Sigmoid colon (tissue), 7 donors: ENCODE results near the gene EIF3L. TPM values are rescaled to one million over a fixed set of nuclear protein-coding genes. Genes with fewer than 3 reads are reported as not detected.

Source experiments
- DNase-seq: peaks from one replicate; pipeline ENCODE4 v3.0.0-alpha.2; 2019
- H3K27ac ChIP-seq, 4 donors: fragments of 200-600 bp; sonication (generic); one replicate each; pipeline ENCODE4 v1.5.1; 2016 to 2019; ENCODE audit warnings: mild to moderate bottlenecking in 1 of 4
- H3K27me3 ChIP-seq, 3 donors: fragments of 200-600 bp; sonication (generic); one replicate each; pipeline ENCODE4 v1.5.1; 2019; ENCODE audit warnings: mild to moderate bottlenecking in 1 of 3
- H3K36me3 ChIP-seq, 4 donors: fragments of 200-600 bp; sonication (generic); one replicate each; pipeline ENCODE4 v1.5.1; 2016 to 2019
- H3K4me1 ChIP-seq, 4 donors: fragments of 200-600 bp; sonication (generic); one replicate each; pipeline ENCODE4 v1.5.1; 2017 to 2019
- H3K4me3 ChIP-seq, 4 donors: fragments of 200-600 bp; sonication (generic); one replicate each; pipeline ENCODE4 v1.5.1; 2017 to 2019; ENCODE audit warnings: mild to moderate bottlenecking in 2 of 4, moderate library complexity in 1 of 4
- H3K9me3 ChIP-seq, 4 donors: fragments of 200-600 bp in 3 of 4; sonication (generic) in 3 of 4; one replicate each; pipeline versions ENCODE4 v1.5.1 to v1.6.1; 2013 to 2019
- CTCF ChIP-seq, 4 experiments: fragments of 450-650 bp in 3 of 4; fragments of 200-600 bp in 1 of 4; IDR thresholded peaks; one replicate each; pipeline ENCODE4 v1.5.1; 2016 to 2019; ENCODE audit warnings: antibody characterized with exemption in 4 of 4, mild to moderate bottlenecking in 3 of 4, moderate library complexity in 2 of 4
- EP300 ChIP-seq, 4 donors: sonication (generic); formaldehyde crosslinking; IDR thresholded peaks; one replicate each; pipeline ENCODE4 v1.6.1; 2017; ENCODE audit warnings: antibody characterized with exemption in 4 of 4
- POLR2A ChIP-seq, 2 donors: fragments of 450-650 bp; IDR thresholded peaks; one replicate each; pipeline ENCODE4 v1.6.1; 2016; ENCODE audit warnings: antibody characterized with exemption in 2 of 2, mild to moderate bottlenecking in 2 of 2, moderate library complexity in 2 of 2
- POLR2AphosphoS5 ChIP-seq, 4 donors: sonication (generic); formaldehyde crosslinking; IDR thresholded peaks; one replicate each; pipeline ENCODE4 v1.6.1; 2017; ENCODE audit warnings: antibody characterized with exemption in 4 of 4
- WGBS, 2 donors: extraction: QIAGEN DNeasy Blood & Tissue Kit; methylation state at CpG; one replicate each; pipeline ENCODE4 v1.1.7; 2013; 5-methylcytosine and 5-hydroxymethylcytosine counted together
- intact Hi-C: fragments of 100-400 bp; cut with DNase I; formaldehyde crosslinking; loops from one replicate; pipeline ENCODE4 v1.15.1; 2023
- polyA plus RNA-seq, 3 donors: library from polyadenylated mRNA; stranded (reverse); fragments of 200-250 nt; gene quantifications; one replicate each; pipeline ENCODE4 v1.2.3, GENCODE V29; 2013
- total RNA-seq, 4 donors: library from RNA; depleted of rRNA; stranded (reverse); fragments of >200 nt; gene quantifications; one replicate each; pipeline ENCODE4 v1.1.0, GENCODE V29; 2016
- donor health status: healthy with polysubstance abuse.
- donor health status: Bipolar disorder and iron deficiency.
- donor health status: healthy.

Gene EIF3L
- total and polyA plus RNA-seq, 7 donors: 198 to 628 (median 366) TPM

GRCh38 chr22:37930270-37930951 is 81.2 kb downstream of the EIF3L start:
- Histone ChIP-seq H3K4me3 (no peak overlapping the region), H3K36me3 (peaks cover 52 to 82% (median 67%) of the 10 kb centered on the region in 4 donors), H3K27me3 (no peaks in the 10 kb centered on the region), H3K27ac (peak overlapping the region; percentile 63 to 97 (median 80)), H3K9me3 (no peaks in the 10 kb centered on the region), H3K4me1 (peaks cover 0 to 75% (median 65%) of the 10 kb centered on the region in 4 donors)
- intact Hi-C loops: no loop called here
- DNase-seq: no peak
- TF ChIP-seq CTCF (IDR thresholded peaks at IDR 0.05) (peak; percentile 15 to 60 (median 36)), EP300 (IDR thresholded peaks at IDR 0.05) (no peak), POLR2AphosphoS5 (IDR thresholded peaks at IDR 0.05) (peak in 1 of 4 donors; percentile 21)
- 87 to 88% methylated on average over 11 of the region's 11 CpGs for WGBS, 2 donors

GRCh38 chr22:37930952-37931440 is 81.8 kb downstream of the EIF3L start:
- Histone ChIP-seq H3K36me3 (peaks cover 47 to 82% (median 64%) of the 10 kb centered on the region in 4 donors), H3K27me3 (no peaks in the 10 kb centered on the region), H3K9me3 (no peaks in the 10 kb centered on the region), H3K27ac (peak overlapping the region; percentile 63 to 97 (median 80)), H3K4me3 (no peak overlapping the region), H3K4me1 (peaks cover 0 to 69% (median 60%) of the 10 kb centered on the region in 4 donors)
- TF ChIP-seq POLR2AphosphoS5 (IDR thresholded peaks at IDR 0.05) (no peak), EP300 (IDR thresholded peaks at IDR 0.05) (no peak), POLR2A (IDR thresholded peaks at IDR 0.05) (no peak), CTCF (IDR thresholded peaks at IDR 0.05) (peak in 1 of 4 experiments; percentile 7)
- no peak for DNase-seq
- intact Hi-C loops: no loop called here
- whole genome bisulfite sequencing, 2 donors: 62 to 85% methylated on average over 2 of the region's 2 CpGs

- peaks cover 0 to 63% (median 55%) of the 10 kb centered on the region in 4 donors for H3K4me1 ChIP-seq
- H3K9me3 ChIP-seq: no peaks in the 10 kb centered on the region
- no peaks in the 10 kb centered on the region for H3K27me3 ChIP-seq
- DNase-seq: no peak
- H3K36me3 ChIP-seq: peaks cover 39 to 82% (median 57%) of the 10 kb centered on the region in 4 donors
- WGBS, 2 donors: 83 to 97% methylated on average over 6 of the region's 6 CpGs
- TF ChIP-seq EP300 (IDR thresholded peaks at IDR 0.05): no peak
- TF ChIP-seq POLR2AphosphoS5 (IDR thresholded peaks at IDR 0.05): no peak
- no peak for TF ChIP-seq POLR2A (IDR thresholded peaks at IDR 0.05)
- TF ChIP-seq CTCF (IDR thresholded peaks at IDR 0.05): no peak
- peak overlapping the region; percentile 75 to 97 (median 81) for H3K27ac ChIP-seq
- H3K4me3 ChIP-seq: no peak overlapping the region
- intact Hi-C loops: loop anchor here (2.0 kb wide), 1 partner anchor 21 kb away; no protein-coding TSS in a partner anchor
Observed at GRCh38 chr22:37931893-37932389, 82.7 kb downstream of the EIF3L start.

GRCh38 chr22:37932401-37932800 is 83.2 kb downstream of the EIF3L start:
- peaks cover 0 to 63% (median 55%) of the 10 kb centered on the region in 4 donors for H3K4me1 ChIP-seq
- H3K27ac ChIP-seq: peak overlapping the region; percentile 75 to 97 (median 81)
- intact Hi-C loops: loop anchor here (2.0 kb wide), 1 partner anchor 22 kb away; no protein-coding TSS in a partner anchor
- WGBS, 2 donors: 90 to 93% methylated on average over 10 of the region's 10 CpGs
- peaks cover 39 to 82% (median 56%) of the 10 kb centered on the region in 4 donors for H3K36me3 ChIP-seq
- no peaks in the 10 kb centered on the region for H3K9me3 ChIP-seq
- no peaks in the 10 kb centered on the region for H3K27me3 ChIP-seq
- no peak for DNase-seq
- H3K4me3 ChIP-seq: no peak overlapping the region
- TF ChIP-seq EP300 (IDR thresholded peaks at IDR 0.05) (no peak), POLR2AphosphoS5 (IDR thresholded peaks at IDR 0.05) (no peak), CTCF (IDR thresholded peaks at IDR 0.05) (no peak), POLR2A (IDR thresholded peaks at IDR 0.05) (no peak)
